GM12892 (cell line): Measurements from ENCODE around the gene RTN4RL2.

ENCODE experiments used
- POLR2A ChIP-seq: IDR thresholded peaks from 2 replicates; pipeline ENCODE4 v1.6.1; 2011; ENCODE audit warnings: low read depth, low read length, control low read depth
- POLR2AphosphoS5 ChIP-seq: IDR thresholded peaks from 2 replicates; pipeline ENCODE4 v1.6.1; 2011; ENCODE audit warnings: low read depth, low read length, control low read depth
- TAF1 ChIP-seq: IDR thresholded peaks from 2 replicates; pipeline ENCODE4 v1.6.1; 2011; ENCODE audit warnings: low read depth, mild to moderate bottlenecking, control low read depth, low read length, borderline replicate concordance

GRCh38 chr11:57485217-57485990 is 25.1 kb downstream of the RTN4RL2 start:
- TF ChIP-seq POLR2A (no peak), POLR2AphosphoS5 (no peak), TAF1 (no peak)
